B cell (primary cell): Measurements from ENCODE around the gene MPND. TPM values are rescaled to one million over a fixed set of nuclear protein-coding genes. Genes with fewer than 3 reads are reported as not detected.
A peak's percentile ranks its signal among the peaks of the same experiment; 100 is the strongest.

Experiments used
- ATAC-seq: fragments of 200-7000 bp; cut with Tn5 transposase; one replicate; pipeline ENCODE4 v1.10.0; 2021; ENCODE audit warnings: low read depth, mild to moderate bottlenecking, moderate number of reproducible peaks, moderate library complexity
- CTCF ChIA-PET: fragments of 350-600 bp; sonication (Branson Sonifier 250); formaldehyde crosslinking; loops from one replicate; lab custom pipeline; 2021; ENCODE audit warnings: antibody characterized with exemption, inconsistent platforms; lab: Charles Lee
- POLR2A ChIA-PET: fragments of 350-600 bp; sonication (Branson Sonifier 250); formaldehyde crosslinking; loops from one replicate; lab custom pipeline; 2021; ENCODE audit warnings: antibody characterized with exemption; lab: Charles Lee
- DNase-seq: peaks from one replicate; pipeline ENCODE4 v3.0.0; 2013
- H2AFZ ChIP-seq: 2 replicates; pipeline ENCODE4 v1.6.1; 2012; ENCODE audit warnings: mild to moderate bottlenecking, low read depth, low read length; ENCODE audit not compliant: insufficient read depth, poor library complexity, severe bottlenecking
- H3K27ac ChIP-seq, 2 donors: 1 replicate in 1 of 2; 2 replicates in 1 of 2; pipeline ENCODE4 v1.5.1; 2012 to 2013; ENCODE audit warnings: low read length in 2 of 2, mild to moderate bottlenecking in 2 of 2, moderate library complexity in 1 of 2
- H3K27me3 ChIP-seq, 4 experiments: fragments of 200-600 bp in 1 of 4; sonication (generic) in 1 of 4; replicated peaks in 1 of 4; 1 replicate in 2 of 4; 2 replicates in 2 of 4; pipeline versions ENCODE4 v1.6.1 to v1.7.0; 2013 to 2016; ENCODE audit warnings: low read length in 3 of 4, mild to moderate bottlenecking in 2 of 4, mixed read lengths in 1 of 4, moderate library complexity in 1 of 4; ENCODE audit not compliant: insufficient read depth in 4 of 4, control insufficient read depth in 3 of 4; ENCODE audit errors: control extremely low read depth in 1 of 4
- H3K36me3 ChIP-seq, 2 experiments: replicated peaks in 1 of 2; 1 replicate in 1 of 2; 2 replicates in 1 of 2; pipeline versions ENCODE4 v1.6.1 to v1.7.1; 2013; ENCODE audit warnings: low read length in 1 of 2; ENCODE audit not compliant: insufficient read depth in 2 of 2, control insufficient read depth in 1 of 2; ENCODE audit errors: control extremely low read depth in 1 of 2, extremely low read depth in 1 of 2
- H3K4me1 ChIP-seq, 2 donors: fragments of 200-600 bp in 1 of 2; sonication (generic) in 1 of 2; 1 replicate in 1 of 2; 2 replicates in 1 of 2; pipeline versions ENCODE4 v1.5.1 to v1.6.1; 2013 to 2017; ENCODE audit warnings: low read length in 2 of 2; ENCODE audit not compliant: control insufficient read depth in 2 of 2, insufficient read depth in 2 of 2
- H3K4me2 ChIP-seq: replicated peaks from 2 replicates; pipeline ENCODE3; 2012; ENCODE audit warnings: mild to moderate bottlenecking, low read depth, low read length; ENCODE audit not compliant: poor library complexity, severe bottlenecking
- H3K4me3 ChIP-seq, 5 experiments: fragments of 200-600 bp in 1 of 5; sonication (generic) in 1 of 5; 1 replicate in 3 of 5; 2 replicates in 2 of 5; pipeline versions ENCODE4 v1.5.1 to v1.7.0; 2011 to 2016; ENCODE audit warnings: low read length in 4 of 5, mild to moderate bottlenecking in 4 of 5, low read depth in 2 of 5, control low read depth in 1 of 5, moderate library complexity in 1 of 5; ENCODE audit not compliant: insufficient read depth in 1 of 5; ENCODE audit errors: control extremely low read depth in 1 of 5, extremely low read depth in 1 of 5
- H3K79me2 ChIP-seq: fragments of 200-600 bp; sonication (generic); one replicate; pipeline ENCODE4 v1.6.0; 2016; ENCODE audit warnings: low read length; ENCODE audit not compliant: control insufficient read depth, insufficient read depth
- H3K9ac ChIP-seq: fragments of 200-600 bp; sonication (generic); 2 replicates; pipeline ENCODE4 v1.6.1; 2017; ENCODE audit warnings: mild to moderate bottlenecking, low read length, moderate library complexity
- H3K9me3 ChIP-seq, 3 donors: one replicate each; pipeline versions ENCODE4 v1.6.1 to v1.7.1; 2013; ENCODE audit warnings: low read length in 2 of 3; ENCODE audit not compliant: control insufficient read depth in 2 of 3, insufficient read depth in 1 of 3; ENCODE audit errors: control extremely low read depth in 1 of 3
- H4K20me1 ChIP-seq: 2 replicates; pipeline ENCODE4 v1.6.0; 2012; ENCODE audit warnings: mild to moderate bottlenecking, low read length; ENCODE audit not compliant: insufficient read depth, control insufficient read depth, poor library complexity, severe bottlenecking
- H3K27ac Mint-ChIP-seq: one replicate; pipeline ENCODE4 v1.8.0; 2021; ENCODE audit warnings: mixed read lengths
- H3K27me3 Mint-ChIP-seq: one replicate; pipeline ENCODE4 v1.8.0; 2021; ENCODE audit warnings: mixed read lengths
- H3K4me1 Mint-ChIP-seq: one replicate; pipeline ENCODE4 v1.8.0; 2021; ENCODE audit warnings: mixed read lengths
- H3K4me3 Mint-ChIP-seq: one replicate; pipeline ENCODE4 v1.8.0; 2021; ENCODE audit warnings: mixed read lengths
- H3K9me3 Mint-ChIP-seq: one replicate; pipeline ENCODE4 v1.8.0; 2022; ENCODE audit warnings: mixed read lengths; ENCODE audit not compliant: insufficient read depth
- CTCF ChIP-seq: fragments of 200-600 bp; IDR thresholded peaks from one replicate; pipeline ENCODE4 v1.8.0; 2022; ENCODE audit warnings: antibody characterized with exemption, mild to moderate bottlenecking
- EZH2 ChIP-seq: IDR thresholded peaks from 2 replicates; pipeline ENCODE4 v1.6.1; 2012; ENCODE audit warnings: borderline replicate concordance, low read depth, mild to moderate bottlenecking, moderate library complexity, low read length; ENCODE audit not compliant: insufficient read depth, poor library complexity, severe bottlenecking
- WGBS: methylation state at CpG from one replicate; pipeline ENCODE4 v1.1.5; 2013; ENCODE audit warnings: missing lambda C conversion rate; ENCODE audit not compliant: insufficient coverage; 5-methylcytosine and 5-hydroxymethylcytosine counted together
- intact Hi-C: fragments of 100-400 bp; cut with micrococcal nuclease; formaldehyde crosslinking; loops from one replicate; pipeline ENCODE4 v1.10.0; 2022
- polyA plus RNA-seq: library from polyadenylated mRNA; depleted of rRNA; stranded (reverse); fragments of >200 nt; gene quantifications from 2 replicates; pipeline ENCODE4 v1.2.3, GENCODE V29; 2012
- total RNA-seq, 2 donors: library from RNA; stranded (reverse); fragments of 120-200 nt in 1 of 2; gene quantifications; 1 replicate in 1 of 2; 2 replicates in 1 of 2; pipeline versions ENCODE4 v1.2.3 to v1.2.4, GENCODE V29; 2013 to 2022

The MPND gene
- total and polyA plus RNA-seq, 2 donors (not counting 1 experiment from before 2014, with no cell fraction given): 14.5 to 25.6 TPM

- peaks cover 0 to 3% of the 10 kb centered on the region in 2 experiments for H3K36me3 ChIP-seq
- peak overlapping the region; percentile 96 for H3K4me2 ChIP-seq
- no peaks in the 10 kb centered on the region for H3K27me3 Mint-ChIP-seq
- H3K4me1 ChIP-seq: peaks cover 94 to 99% of the 10 kb centered on the region in 2 donors
- TF ChIP-seq CTCF (no peak), EZH2 (no peak)
- ChIA-PET POLR2A (interaction anchor here (1.8 to 2.0 kb wide), 2 partner anchors 23 to 25 kb away, joined by 4 to 6 read pairs; partner anchors contain the start of genes CHAF1A and SH3GL1), CTCF (interaction anchor here (1.2 to 4.1 kb wide), 3 partner anchors 22 to 25 kb away, joined by 5 to 29 read pairs (median 5); partner anchors contain the start of genes CHAF1A and SH3GL1)
- no peaks in the 10 kb centered on the region for H3K27me3 ChIP-seq
- peaks cover 94% of the 10 kb centered on the region for H3K79me2 ChIP-seq
- H3K27ac Mint-ChIP-seq: peak overlapping the region; percentile 87
- intact Hi-C loops: loop anchor here (5.0 kb wide), 1 partner anchor 80 kb away; the partner anchor contains the start of gene UBXN6
- H4K20me1 ChIP-seq: peaks cover 57% of the 10 kb centered on the region
- H3K4me3 Mint-ChIP-seq: peak overlapping the region; percentile 84
- H3K27ac ChIP-seq: no peak overlapping the region
- ATAC-seq (no peak), DNase-seq (no peak)
- no peaks in the 10 kb centered on the region for H3K9me3 Mint-ChIP-seq
- H2AFZ ChIP-seq: no peak overlapping the region
- 97% methylated on average over 23 of the region's 23 CpGs for WGBS
- no peak overlapping the region for H3K4me3 ChIP-seq
- peaks cover 87% of the 10 kb centered on the region for H3K4me1 Mint-ChIP-seq
- H3K9ac ChIP-seq: no peak overlapping the region
- H3K9me3 ChIP-seq: peaks cover 0 to 7% (median 0%) of the 10 kb centered on the region in 3 donors
Observed at GRCh38 chr19:4376991-4377781, 33.8 kb downstream of the MPND start.
